Measurements from ENCODE around the gene SMIM24.
"Not testable (repeated sequence)": the region's sequence is repeated elsewhere in the genome, so short reads cannot be mapped to it uniquely, and the experiment has no call there.

DNA sequence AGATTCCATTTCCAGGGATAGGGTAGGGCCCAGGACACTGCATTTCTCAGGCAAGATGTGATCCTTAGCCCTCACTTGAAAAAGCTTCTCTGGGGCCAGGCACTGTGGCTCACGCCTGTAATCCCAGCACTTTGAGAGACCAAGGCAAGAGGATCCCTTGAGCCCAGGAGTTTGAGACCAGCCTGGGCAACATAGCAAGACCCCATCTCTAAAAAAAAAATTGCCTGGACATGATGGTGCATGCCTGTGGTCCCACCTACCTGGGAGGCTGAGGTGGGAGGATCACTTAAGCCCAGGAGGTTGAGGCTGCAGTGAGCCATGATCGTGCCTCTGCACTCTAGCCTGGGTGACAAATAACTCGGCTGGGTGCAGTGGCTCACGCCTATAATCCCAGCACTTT lies 33.7 kb downstream of the SMIM24 start:
- TF ChIP-seq, protein P1, sequence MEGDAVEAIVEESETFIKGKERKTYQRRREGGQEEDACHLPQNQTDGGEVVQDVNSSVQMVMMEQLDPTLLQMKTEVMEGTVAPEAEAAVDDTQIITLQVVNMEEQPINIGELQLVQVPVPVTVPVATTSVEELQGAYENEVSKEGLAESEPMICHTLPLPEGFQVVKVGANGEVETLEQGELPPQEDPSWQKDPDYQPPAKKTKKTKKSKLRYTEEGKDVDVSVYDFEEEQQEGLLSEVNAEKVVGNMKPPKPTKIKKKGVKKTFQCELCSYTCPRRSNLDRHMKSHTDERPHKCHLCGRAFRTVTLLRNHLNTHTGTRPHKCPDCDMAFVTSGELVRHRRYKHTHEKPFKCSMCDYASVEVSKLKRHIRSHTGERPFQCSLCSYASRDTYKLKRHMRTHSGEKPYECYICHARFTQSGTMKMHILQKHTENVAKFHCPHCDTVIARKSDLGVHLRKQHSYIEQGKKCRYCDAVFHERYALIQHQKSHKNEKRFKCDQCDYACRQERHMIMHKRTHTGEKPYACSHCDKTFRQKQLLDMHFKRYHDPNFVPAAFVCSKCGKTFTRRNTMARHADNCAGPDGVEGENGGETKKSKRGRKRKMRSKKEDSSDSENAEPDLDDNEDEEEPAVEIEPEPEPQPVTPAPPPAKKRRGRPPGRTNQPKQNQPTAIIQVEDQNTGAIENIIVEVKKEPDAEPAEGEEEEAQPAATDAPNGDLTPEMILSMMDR (IDR thresholded peaks at IDR 0.05) = not testable (repeated sequence)
- not testable (repeated sequence) for TF ChIP-seq EZH2 (IDR thresholded peaks at IDR 0.05)

Data from neural progenitor cell (in vitro differentiated cells).